Measurements from ENCODE around the gene PADI1.

DNA sequence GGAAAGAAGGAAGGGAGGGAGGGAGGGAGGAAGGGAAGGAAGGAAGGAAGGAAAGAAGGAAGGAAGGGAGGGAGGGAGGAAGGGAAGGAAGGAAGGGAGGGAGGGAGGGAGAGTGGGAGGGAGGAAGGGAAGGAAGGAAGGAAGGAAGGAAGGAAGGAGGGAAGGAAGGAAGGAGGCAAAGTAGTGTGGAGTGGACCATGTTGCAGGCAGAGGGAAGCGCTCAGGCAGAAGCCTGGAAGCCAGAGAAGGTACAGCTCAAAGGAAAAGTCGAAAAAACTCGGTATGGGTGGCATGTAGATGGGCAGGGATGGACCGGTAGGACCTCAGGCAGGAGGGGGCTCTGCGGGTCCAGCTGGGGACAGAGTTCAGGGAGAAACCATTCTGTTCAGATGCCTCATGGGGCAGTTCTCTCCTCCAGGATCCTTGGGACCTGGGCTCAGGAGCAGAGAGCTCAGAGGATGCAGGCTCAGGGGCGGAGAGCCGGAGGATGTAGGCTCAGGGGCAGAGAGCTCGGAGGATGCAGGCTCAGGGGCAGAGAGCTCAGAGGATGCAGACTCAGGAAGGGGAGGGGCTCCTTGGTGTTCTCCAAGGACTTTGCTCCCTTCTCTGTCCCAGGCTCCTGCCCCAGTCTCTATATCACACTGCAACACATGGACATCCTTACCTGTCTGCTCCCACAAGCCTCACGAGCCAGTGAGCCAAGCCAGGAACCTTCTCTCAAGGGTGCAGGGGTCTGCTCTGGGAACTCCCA lies 30.4 kb downstream of the PADI1 start:
- no peak for TF ChIP-seq POLR2AphosphoS5 (IDR thresholded peaks at IDR 0.05; ENCODE audit: low read depth)
- TF ChIP-seq, protein P1, sequence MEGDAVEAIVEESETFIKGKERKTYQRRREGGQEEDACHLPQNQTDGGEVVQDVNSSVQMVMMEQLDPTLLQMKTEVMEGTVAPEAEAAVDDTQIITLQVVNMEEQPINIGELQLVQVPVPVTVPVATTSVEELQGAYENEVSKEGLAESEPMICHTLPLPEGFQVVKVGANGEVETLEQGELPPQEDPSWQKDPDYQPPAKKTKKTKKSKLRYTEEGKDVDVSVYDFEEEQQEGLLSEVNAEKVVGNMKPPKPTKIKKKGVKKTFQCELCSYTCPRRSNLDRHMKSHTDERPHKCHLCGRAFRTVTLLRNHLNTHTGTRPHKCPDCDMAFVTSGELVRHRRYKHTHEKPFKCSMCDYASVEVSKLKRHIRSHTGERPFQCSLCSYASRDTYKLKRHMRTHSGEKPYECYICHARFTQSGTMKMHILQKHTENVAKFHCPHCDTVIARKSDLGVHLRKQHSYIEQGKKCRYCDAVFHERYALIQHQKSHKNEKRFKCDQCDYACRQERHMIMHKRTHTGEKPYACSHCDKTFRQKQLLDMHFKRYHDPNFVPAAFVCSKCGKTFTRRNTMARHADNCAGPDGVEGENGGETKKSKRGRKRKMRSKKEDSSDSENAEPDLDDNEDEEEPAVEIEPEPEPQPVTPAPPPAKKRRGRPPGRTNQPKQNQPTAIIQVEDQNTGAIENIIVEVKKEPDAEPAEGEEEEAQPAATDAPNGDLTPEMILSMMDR (IDR thresholded peaks at IDR 0.05; ENCODE audit: insufficient read depth, low read length): no peak

Data from HL-60 (cell line).